Stimulated activated CD8-positive, alpha-beta memory T cell treated with anti-CD3 and anti-CD28 coated beads, Interleukin-4, amount 100 ng/mL, for 24 hours (primary cell): ENCODE results near the gene KAT5.
"Not testable (repeated sequence)": the region's sequence is repeated elsewhere in the genome, so short reads cannot be mapped to it uniquely, and the experiment has no call there.

ENCODE experiments used
- DNase-seq: peaks from one replicate; pipeline ENCODE4 v3.0.0-alpha.2; 2020; ENCODE audit warnings: low read depth

The KAT5 gene

GRCh38 chr11:65709661-65710060 lies 2.4 kb upstream of the KAT5 start:
- no peak for DNase-seq

- no peak for DNase-seq
Observed at GRCh38 chr11:65710421-65710820, 1.6 kb upstream of the KAT5 start.

- no peak for DNase-seq
Observed at GRCh38 chr11:65712633-65713076, 603 bp downstream of the KAT5 start.

GRCh38 chr11:65713212-65713969 lies 1.3 kb downstream of the KAT5 start:
- no peak for DNase-seq

GRCh38 chr11:65714433-65714832 lies 2.4 kb downstream of the KAT5 start:
- no peak for DNase-seq

- no peak for DNase-seq
Observed at GRCh38 chr11:65716302-65716701, 4.2 kb downstream of the KAT5 start.

GRCh38 chr11:65716774-65717405 lies 4.8 kb downstream of the KAT5 start:
- no peak for DNase-seq

GRCh38 chr11:65717906-65718305 lies 5.9 kb downstream of the KAT5 start:
- DNase-seq = no peak

- no peak for DNase-seq
Observed at GRCh38 chr11:65718531-65718930, 6.5 kb downstream of the KAT5 start.

- no peak for DNase-seq
Observed at GRCh38 chr11:65718964-65719492, 7.0 kb downstream of the KAT5 start.

GRCh38 chr11:65719871-65720210 lies 7.8 kb downstream of the KAT5 start:
- DNase-seq = no peak

- peak; percentile 72 for DNase-seq
Observed at GRCh38 chr11:65720211-65720934, 8.3 kb downstream of the KAT5 start, which contains the start of gene RNASEH2C. Gene RNASEH2C, minus strand, starts transcription at chr11:65720798. Its CDS starts 40 bp downstream, at chr11:65720758.

- DNase-seq = no peak
Observed at GRCh38 chr11:65722261-65722660, 10.2 kb downstream of the KAT5 start.

GRCh38 chr11:65726660-65727059 lies 14.6 kb downstream of the KAT5 start:
- DNase-seq = no peak

GRCh38 chr11:65727865-65728264 lies 15.8 kb downstream of the KAT5 start:
- DNase-seq = no peak

- DNase-seq = no peak
Observed at GRCh38 chr11:65730461-65730860, 18.4 kb downstream of the KAT5 start.

GRCh38 chr11:65735111-65735510 lies 23.1 kb downstream of the KAT5 start:
- DNase-seq = not testable (repeated sequence)

- DNase-seq = no peak
Observed at GRCh38 chr11:65736810-65737209, 24.8 kb downstream of the KAT5 start.

- no peak for DNase-seq
Observed at GRCh38 chr11:65739022-65739421, 27.0 kb downstream of the KAT5 start.

GRCh38 chr11:65741185-65741584 lies 29.1 kb downstream of the KAT5 start:
- no peak for DNase-seq

- no peak for DNase-seq
Observed at GRCh38 chr11:65742353-65742752, 30.3 kb downstream of the KAT5 start.

GRCh38 chr11:65743681-65744025 lies 31.6 kb downstream of the KAT5 start:
- no peak for DNase-seq
